HG02840 (cell line): ENCODE measurements around the gene RET.

ENCODE experiments used
- ATAC-seq: cut with Tn5 transposase; IDR thresholded peaks from one replicate; pipeline ENCODE4 v1.9.1; 2021; ENCODE audit warnings: mild to moderate bottlenecking, moderate library complexity, moderate number of reproducible peaks; ENCODE audit not compliant: unreplicated experiment, low FRiP score

The RET gene

DNA sequence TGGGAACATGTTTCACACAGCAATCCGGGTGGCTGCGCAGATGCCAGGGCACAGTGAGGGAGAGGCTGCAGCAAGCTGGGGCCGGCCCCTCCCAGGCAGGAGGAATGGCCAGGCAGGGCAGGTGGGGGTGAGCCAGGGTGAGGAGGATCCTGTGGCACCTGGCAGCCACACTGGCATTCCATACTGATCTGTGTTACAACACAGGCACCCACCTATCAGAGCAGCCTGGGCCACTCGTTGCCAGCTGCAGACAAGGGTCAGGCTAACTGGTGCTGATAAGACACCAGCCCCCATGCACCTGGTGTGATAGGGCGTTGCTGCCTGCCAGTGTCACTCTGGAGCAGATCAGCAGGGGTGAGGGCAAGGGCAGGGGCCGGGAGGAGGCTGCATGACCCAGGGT, 16.6 kb upstream of the RET start:
- ATAC-seq = no peak

DNA sequence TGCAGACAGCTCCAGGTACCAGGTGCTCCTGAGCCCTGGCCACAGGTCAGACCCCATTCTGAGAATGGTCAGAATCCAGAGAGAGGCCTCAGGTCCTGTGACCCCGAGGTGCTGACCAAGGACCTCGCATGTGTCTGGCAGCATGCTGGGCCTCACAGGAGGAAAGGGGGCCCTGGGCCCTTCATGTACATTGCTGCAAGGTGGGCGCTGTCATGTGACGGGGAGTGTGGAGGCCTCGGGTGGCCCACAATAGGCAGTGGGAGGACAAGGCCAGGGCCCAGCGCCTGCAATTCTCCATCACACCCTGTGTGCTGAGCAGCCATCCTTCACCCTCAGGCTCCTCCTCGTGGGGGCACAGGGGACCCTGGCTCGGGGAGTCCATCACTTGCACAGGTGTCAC, 15.5 kb upstream of the RET start:
- no peak for ATAC-seq

DNA sequence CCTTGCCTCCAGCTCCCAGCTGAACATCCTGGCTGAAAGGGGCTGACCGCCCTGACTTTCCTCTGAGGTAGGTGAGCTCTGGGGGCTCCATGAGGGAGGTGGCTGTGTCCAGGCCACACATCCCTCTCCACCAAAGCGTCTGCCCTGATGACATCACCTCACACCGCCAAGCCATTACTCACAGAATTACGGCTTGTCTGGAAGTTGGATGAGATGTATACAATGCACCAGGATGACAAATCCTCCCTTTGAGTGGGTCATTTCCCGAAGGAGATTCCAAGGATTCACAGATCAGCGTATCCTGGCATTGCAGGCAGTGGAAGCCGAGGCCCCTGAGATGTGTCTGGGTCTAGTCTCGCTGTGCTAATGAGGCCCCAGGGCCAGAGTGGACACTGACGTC, 15.1 kb upstream of the RET start:
- ATAC-seq = no peak

DNA sequence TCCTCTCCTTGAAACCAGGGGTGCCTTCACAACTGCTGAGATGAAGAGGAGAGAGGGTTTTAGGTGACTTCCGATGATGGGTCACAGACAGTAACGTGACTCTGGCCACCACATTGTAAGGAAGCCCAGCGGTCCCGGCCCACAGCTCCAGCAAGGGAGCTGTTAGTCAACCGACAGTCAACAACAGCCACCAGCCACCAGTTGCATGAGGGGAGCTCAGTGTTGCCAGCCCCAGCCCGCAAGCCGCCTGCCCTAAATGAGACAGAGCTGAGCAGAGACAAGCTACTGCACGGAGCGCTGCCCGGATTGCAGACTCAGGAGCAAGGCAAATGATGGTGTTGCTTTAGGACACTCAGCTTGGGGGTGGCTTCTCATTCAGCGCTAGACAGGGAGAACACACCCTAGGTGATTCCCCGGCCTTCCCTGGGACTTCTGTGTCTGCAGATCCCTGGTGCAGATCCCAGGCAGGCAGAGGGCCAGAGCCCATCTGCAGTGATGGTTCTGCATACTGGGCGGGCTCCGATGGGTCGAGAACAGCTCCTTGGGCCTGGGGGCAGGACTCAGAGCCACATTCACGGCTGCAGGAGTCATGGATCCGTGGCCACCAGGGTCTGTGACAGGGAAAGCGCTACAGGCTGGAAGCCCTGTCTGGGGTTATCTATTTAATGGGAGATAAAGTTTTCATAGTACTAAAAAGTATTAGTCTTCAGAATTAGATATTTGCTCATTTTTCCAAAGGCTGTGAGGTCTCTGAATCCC, 14.3 kb upstream of the RET start:
- ATAC-seq = no peak

DNA sequence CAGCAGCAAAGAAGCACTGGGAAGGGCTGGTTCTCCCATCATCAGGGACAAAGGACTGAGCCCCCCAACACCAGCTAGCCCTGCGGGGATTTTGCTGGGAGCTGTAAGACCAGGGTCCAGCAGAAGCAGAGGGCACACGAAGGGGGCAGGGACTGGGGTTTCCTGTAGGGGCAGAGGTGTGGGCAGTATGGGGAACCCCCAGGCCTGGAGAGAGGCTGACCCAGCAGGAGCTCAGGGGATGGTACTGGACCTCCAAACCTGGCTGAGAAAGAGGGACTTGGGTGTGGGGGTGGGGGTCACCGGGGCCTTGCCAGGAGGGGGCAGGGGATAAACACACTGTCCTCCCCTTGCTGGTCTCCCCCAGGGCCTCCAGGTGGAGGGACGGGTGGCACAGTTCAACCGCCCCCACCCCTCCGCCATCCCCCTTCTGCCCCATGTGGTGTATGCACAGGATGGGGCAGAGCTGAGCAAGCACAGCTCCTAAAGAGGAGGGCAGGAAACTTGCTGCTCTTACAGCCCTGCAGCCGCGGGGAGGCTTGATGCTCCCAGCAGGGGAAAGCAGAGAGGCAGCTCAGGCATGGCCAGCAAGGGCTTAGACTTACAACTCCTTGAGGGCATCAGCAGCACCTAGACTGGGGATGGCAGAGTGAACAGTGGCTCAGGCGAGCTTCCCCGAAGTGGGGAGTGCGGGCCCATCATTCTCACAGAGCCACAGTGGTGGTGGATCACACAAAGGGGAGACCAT, 12.4 kb upstream of the RET start:
- no peak for ATAC-seq

DNA sequence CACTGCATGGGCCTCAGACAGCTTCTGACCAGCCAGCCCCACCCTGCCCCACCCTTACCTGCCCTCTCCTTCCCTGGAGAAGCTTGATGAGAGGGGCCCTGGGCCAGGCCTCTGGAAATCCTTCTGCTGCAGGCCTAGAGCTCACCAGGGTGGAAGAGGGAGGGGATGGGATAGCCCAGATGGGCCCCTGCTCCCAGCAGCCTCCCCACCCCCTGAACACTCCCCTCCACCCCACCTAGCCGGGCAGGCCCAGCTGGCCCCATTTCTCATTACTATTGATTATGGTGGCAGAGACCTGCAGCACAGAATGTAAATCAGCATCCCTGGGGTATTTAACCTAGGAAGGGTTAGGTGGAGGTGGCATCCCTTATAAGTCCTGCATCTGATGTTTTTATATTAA, 11.6 kb upstream of the RET start:
- no peak for ATAC-seq

DNA sequence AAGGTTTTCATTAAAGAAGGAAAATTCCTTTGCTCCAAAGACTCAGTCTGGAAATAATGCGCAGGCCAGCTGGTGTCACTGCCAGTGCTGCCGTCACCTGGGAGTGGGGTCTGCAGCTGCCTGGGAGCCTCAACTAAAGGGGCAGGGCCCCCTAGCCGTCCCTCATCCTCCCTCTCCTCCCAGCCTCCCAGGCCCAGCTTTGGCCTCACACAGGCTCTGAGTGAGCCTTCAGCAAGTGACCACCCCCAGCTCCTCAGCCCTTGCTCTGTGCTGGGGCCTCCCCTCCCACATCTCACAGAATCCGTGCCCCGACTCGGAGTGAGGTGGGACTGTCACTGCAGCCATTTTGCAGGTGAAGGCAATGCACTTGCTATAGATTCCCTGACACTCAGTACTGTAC, 11.1 kb upstream of the RET start:
- ATAC-seq = no peak

DNA sequence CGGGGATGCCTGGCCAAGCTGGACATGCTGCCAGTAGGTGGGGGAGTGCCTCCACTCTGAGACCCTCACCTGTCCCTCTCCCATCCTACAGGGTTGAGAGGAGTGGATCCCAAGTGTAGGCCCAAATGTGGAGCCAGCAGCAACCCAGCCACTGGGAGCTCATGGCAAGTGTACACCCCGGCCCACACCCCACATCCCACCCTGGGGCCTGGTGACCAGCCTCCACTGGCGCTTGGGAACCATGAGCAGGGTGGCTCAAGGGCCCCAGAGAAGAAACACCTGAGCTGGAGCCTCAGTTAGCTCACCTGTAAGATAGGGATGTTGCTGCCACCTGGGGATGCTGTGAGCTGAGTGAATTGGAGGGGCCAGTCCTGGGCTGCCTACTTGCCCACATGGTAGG, 10.4 kb upstream of the RET start:
- no peak for ATAC-seq

DNA sequence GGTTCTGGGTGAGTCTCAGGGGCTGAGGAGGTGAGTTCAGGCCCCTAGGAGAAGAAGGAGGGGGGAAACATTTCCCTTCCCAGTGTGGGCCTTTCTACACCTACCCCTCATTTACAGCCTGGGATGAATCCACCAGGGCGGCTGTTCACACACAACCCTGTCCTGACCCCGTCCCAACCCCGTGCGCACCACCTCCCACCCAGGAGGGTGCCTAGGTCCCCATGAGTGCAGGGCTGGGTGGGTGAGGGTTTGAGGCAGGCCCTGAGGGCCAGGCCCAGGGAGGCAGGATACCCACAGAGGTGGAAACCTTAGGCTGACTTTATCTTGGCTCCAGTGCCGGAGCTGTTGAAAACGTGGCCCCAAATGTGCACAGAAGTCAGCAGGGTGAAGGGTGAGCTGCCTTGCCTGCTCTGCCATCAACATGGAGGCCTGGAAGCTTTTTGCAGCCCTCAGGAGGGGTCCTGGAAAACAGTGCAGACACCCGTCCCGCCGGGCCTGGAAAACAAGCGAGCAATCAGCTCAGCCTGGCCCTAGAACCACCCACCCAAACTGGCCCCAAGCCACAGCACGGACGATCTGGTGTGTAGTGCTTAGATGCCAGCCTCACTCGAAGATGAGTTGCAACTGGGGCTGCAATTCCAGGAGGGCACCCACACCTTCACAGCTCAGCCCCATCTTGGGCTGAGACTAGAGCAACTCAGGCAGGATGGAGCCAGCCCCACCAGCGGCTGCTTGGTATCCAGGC, 9.3 kb upstream of the RET start:
- ATAC-seq = no peak

DNA sequence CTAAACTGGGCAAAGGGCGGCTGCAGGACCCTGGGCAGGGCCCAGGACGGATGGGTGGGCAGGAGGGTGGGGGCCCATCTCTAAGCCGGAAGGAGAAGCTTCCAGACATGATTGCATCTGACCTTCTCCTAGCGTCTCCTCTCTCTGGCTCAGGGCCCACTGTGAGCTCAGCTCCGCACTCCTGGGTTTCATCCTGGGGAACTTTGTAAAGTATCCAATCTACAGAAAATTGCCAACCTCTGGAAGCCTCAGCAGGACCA, 8.8 kb upstream of the RET start:
- no peak for ATAC-seq

DNA sequence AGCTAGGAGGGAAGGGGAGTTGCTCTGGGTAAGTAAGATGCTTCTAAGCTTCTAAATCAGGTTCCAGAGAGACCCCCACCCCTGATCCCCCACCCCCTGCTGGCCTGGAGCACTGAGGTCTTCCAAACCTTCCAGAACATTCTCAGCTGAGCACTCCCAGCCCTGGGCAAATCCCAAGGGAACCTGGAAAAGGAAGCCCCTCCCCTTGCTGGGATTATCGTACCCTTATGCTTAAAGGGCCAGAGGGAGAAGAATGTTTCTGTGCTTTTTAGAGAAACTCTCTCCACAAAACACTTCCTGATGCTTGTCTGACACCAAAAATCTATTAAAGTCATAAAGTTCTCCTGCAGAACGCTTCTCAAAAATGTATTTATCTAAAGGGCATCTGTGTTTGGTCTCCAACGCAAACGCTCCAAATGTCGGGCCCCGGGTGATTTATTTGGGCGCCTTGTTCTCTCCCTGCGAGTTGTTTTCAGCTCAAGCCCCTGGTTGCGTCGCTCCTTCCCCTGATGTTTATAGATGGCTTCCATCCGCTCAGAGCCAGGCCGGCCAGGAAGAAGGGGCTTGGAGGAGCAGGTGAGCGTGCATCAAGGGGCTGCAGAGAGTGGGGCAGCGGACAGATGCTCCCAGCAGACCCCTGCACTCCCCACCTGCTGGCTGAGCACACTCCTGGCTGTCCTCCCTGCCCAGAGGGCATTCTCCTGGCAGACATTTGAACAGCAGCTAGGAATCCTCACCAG, 8.2 kb upstream of the RET start:
- ATAC-seq = no peak

DNA sequence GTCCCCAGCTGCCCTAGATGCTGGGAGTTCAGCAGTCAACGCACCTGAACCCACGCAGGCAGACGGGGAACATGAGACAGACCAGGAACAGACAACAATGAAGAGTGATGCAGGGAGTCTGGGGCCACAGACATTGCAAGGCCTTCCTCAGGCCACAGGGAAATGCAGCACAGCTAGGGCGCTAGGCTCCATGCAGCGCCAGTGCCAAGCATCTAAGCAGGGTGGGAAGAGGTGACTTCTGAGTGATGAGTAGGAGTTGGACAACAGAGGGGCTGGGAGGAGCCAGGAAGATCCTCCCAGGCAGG, 7.7 kb upstream of the RET start:
- no peak for ATAC-seq

DNA sequence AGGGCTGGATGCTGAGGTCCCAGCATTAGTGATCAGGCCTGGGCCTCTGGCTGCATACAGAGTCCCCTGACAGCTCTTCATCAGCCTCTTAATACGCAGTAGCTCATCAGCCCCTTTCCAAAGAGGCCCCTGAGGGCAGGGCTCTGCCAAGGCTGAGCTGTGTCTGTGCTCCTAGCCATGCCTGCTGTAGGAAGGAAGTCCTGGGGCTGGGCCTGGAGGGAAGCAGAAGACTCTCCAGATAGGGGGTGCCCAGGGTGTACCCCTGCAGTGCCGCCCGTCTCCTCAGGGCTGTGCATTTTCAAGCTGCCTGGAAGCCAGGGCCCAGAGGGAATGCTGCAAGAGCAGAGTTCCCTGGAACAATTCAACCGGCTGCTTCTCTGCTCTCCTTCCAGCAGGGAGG, 7.3 kb upstream of the RET start:
- ATAC-seq = no peak

DNA sequence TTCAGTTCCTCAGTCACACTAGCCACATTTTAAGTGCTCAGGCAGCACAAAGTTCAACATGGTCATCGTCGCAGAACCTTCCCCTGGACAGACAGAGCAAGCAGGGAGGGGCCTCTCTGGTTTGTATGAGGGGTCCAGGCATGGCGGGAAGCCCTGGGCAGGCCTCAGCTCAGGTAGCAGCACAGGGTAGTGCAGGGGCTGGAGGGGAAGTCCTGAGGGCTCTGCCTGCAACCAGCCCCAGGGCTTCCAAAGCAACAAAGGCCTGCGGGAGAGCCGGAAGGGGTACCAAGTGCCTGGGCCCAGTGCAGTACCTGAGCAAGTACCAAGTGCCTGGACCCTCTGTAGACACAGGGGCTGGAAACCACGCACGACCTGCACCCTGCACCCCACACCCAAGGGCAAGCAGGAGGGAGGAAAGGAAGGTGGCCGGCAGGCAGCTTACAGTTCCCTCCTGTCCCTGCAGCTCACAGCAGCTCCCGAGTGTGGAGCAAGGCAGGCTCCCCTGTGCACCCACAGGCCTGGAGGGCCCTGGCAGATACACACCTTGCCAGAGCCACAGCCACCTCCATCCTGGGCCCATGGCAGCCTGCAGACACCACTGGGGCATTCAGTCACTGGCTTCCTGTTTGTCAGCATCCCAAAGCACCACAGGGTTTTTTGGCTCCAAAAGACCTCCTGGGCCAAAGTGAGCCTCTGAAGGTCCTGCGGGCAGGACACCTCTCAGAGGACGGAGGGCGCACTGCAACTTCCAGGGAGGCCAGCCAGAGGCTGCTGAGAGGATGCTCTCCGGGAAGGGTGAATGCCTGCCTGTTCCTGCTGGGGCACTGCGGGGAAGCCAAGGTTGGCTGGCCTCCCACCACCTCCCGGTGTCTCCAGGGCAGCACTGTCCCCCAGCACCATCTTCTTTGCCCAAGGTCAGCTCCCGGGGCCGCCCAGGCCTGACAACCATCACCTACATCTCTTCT, 6.5 kb upstream of the RET start:
- no peak for ATAC-seq

DNA sequence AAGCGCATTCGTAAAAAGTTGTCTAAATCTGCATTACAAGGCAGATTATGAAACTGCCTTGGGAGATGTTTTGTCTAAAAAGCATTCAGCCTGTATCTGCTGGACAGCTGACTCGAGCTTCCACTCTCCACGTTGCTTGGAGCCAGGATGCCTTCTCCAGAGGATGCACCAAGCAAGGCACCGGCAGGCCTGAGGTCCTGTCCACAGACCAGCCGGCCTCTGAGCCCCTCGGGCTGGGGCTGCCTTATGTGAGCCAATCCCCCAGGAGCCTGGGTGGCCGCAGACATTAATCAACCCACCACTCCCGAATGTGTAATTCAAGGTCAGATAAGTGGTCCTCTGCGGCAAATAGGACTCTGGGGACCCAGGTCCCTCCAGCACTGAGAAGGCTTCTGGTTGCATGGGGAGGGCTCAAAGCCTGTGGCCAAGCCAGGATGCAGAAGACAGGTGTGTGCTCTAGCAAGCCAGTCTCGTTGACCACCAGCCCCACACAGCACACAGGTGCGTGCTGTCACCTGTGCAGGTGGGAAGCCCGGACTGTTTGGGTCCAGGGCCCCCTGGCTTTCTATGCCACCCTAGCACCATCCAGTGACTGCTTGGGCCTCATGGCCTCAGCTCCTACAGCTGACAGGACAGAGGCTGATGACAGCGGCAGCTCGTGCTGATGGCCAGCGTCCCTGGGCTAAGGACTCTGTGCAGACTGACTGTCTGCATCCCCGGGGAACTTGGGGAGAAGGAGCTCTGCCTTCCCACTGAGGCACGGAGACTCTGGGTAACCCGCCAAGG, 4.8 kb upstream of the RET start:
- no peak for ATAC-seq

DNA sequence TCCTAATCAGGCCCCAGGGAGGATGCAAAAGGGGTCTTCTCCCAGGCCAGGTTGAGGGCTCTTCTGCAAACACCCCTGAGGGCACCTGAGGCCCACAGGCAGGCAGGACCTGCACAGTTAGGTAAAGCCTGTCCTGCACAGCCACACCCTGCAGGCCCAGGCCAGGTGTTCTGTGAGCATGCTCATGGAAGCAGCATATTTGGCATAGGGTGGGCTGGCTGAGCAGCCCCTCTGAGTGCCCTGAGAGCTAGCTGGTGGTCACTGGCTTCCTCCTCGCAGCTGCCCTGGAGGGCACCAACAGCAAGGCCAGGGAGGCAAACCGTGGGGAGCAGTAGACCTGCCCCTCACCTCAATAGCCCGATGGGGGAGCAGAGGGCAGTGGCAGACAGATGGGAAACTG, 3.7 kb upstream of the RET start:
- ATAC-seq = no peak

DNA sequence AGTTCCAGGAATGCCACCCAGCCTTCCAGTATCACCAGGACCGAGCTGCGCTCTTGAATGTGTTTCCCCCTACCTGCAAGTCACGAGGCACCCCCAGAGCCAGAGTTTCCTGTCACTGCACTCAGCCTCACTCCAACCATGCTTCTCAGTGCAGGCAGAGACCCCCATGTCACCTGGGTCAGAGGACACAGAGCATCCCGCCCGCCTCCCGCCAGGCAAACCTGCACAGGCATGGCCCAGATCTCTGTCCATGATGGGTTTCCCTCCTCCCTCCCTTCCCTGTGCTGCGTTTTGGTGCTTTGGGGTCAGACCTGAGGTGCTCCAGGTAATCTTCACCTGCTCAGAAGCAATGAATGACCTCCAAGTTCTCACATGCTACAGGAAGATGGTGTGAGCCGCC, 3.1 kb upstream of the RET start:
- ATAC-seq = no peak

DNA sequence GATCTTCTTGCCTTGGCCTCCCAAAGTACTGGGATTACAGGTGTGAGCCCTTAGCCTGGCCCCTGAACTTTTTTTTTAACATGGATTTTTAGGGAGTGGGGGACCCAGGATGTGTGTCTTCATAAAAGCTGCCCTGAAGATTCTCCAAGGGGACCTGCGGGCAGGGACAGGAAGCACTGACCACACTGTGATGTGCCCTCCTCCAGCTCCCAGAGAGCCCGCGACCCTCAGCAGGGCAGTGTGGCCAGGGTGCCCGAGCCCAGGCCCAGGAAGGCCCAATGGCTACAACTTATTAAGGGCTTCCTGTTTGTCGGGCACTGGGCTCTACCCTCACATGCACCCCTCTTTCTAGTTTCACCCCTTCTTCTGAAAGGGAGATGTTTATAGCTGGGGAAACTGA, 2.5 kb upstream of the RET start:
- no peak for ATAC-seq

DNA sequence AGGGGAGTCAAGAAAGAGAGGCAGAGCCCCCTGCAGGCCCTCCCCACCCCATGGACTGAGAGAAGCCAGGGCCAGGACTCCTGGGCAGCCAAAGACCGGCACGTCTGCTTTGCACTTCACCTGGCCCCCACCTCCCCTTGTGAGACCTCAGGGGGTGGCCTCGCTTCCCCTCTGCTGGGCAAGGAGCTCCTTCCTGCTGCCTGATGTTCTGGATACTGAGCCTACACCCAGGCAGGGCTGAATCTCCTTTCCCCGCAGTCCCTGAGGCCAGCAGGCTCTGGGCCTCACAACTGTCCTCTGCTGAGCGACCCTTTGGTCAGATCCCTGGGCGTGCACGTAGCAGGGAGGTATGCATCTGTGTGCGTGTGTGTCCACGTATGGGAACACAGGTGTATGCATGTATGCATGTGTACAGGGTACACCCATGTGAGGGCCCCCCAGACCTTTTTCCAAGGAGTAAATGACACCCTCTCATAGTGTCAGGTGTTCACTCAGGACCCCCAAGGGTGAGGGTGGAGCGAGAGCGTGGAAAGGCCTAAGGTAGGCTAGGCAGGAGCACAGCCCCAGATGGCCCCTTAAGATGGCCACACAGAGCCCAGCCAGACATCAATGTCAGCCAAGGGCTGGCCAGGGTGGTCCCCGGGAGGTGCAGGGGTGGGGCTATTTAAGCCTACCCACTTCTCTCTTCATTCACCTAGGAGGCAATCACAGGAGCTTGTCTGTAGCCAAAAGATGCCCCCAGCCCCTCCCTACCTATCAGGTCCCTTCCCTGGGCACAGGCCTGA, 1.9 kb upstream of the RET start:
- ATAC-seq = no peak
